ENCODE measurements around the gene HES3.

HES3 gene

GRCh38 chr1:6276811-6277555 is 33.0 kb downstream of the HES3 start:
- no peaks in the 10 kb centered on the region for H3K27me3 ChIP-seq (replicated peaks; ENCODE audit: control insufficient read depth, insufficient read depth, low read length)
- TF ChIP-seq, protein P1, sequence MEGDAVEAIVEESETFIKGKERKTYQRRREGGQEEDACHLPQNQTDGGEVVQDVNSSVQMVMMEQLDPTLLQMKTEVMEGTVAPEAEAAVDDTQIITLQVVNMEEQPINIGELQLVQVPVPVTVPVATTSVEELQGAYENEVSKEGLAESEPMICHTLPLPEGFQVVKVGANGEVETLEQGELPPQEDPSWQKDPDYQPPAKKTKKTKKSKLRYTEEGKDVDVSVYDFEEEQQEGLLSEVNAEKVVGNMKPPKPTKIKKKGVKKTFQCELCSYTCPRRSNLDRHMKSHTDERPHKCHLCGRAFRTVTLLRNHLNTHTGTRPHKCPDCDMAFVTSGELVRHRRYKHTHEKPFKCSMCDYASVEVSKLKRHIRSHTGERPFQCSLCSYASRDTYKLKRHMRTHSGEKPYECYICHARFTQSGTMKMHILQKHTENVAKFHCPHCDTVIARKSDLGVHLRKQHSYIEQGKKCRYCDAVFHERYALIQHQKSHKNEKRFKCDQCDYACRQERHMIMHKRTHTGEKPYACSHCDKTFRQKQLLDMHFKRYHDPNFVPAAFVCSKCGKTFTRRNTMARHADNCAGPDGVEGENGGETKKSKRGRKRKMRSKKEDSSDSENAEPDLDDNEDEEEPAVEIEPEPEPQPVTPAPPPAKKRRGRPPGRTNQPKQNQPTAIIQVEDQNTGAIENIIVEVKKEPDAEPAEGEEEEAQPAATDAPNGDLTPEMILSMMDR (IDR thresholded peaks at IDR 0.05; ENCODE audit: insufficient read depth, low read length, poor library complexity, severe bottlenecking): no peak
- DNase-seq (ENCODE audit: extremely low read depth, insufficient read length): no peak
- no peak overlapping the region for H3K4me3 ChIP-seq (replicated peaks; ENCODE audit: low read depth, low read length)
- peaks cover 6% of the 10 kb centered on the region for H3K36me3 ChIP-seq (ENCODE audit: control insufficient read depth, insufficient read depth, low read length)

DNA sequence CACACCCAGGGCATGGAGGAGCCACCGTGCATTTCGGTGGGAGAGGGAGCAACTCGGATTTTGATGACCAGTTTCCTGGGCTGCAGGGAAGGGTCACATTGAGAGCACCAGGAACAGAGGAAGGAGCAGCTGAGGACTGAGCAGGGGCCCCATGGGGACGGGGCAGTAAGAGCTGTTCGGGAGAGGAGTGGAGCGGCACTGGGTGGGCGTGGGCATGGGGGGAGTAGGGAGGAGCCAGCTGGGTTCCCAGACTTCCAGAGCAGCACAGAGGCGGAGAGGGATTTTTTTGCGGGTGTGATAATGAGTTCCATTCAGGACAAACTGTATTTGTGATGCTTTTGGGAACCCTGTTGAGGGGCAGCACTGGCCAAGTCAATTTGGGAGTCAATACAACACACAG is 34.3 kb downstream of the HES3 start:
- TF ChIP-seq, protein P1 (IDR thresholded peaks at IDR 0.05; ENCODE audit: insufficient read depth, low read length, poor library complexity, severe bottlenecking): no peak
- DNase-seq (ENCODE audit: extremely low read depth, insufficient read length): no peak
- no peak overlapping the region for H3K4me3 ChIP-seq (replicated peaks; ENCODE audit: low read depth, low read length)
- H3K27me3 ChIP-seq (replicated peaks; ENCODE audit: control insufficient read depth, insufficient read depth, low read length): no peaks in the 10 kb centered on the region
- peaks cover 6% of the 10 kb centered on the region for H3K36me3 ChIP-seq (ENCODE audit: control insufficient read depth, insufficient read depth, low read length)

GRCh38 chr1:6279066-6279465 is 35.1 kb downstream of the HES3 start:
- H3K4me3 ChIP-seq (replicated peaks; ENCODE audit: low read depth, low read length): no peak overlapping the region
- DNase-seq (ENCODE audit: extremely low read depth, insufficient read length): no peak
- peaks cover 6% of the 10 kb centered on the region for H3K36me3 ChIP-seq (ENCODE audit: control insufficient read depth, insufficient read depth, low read length)
- TF ChIP-seq, protein P1 (IDR thresholded peaks at IDR 0.05; ENCODE audit: insufficient read depth, low read length, poor library complexity, severe bottlenecking): no peak
- no peaks in the 10 kb centered on the region for H3K27me3 ChIP-seq (replicated peaks; ENCODE audit: control insufficient read depth, insufficient read depth, low read length)

DNA sequence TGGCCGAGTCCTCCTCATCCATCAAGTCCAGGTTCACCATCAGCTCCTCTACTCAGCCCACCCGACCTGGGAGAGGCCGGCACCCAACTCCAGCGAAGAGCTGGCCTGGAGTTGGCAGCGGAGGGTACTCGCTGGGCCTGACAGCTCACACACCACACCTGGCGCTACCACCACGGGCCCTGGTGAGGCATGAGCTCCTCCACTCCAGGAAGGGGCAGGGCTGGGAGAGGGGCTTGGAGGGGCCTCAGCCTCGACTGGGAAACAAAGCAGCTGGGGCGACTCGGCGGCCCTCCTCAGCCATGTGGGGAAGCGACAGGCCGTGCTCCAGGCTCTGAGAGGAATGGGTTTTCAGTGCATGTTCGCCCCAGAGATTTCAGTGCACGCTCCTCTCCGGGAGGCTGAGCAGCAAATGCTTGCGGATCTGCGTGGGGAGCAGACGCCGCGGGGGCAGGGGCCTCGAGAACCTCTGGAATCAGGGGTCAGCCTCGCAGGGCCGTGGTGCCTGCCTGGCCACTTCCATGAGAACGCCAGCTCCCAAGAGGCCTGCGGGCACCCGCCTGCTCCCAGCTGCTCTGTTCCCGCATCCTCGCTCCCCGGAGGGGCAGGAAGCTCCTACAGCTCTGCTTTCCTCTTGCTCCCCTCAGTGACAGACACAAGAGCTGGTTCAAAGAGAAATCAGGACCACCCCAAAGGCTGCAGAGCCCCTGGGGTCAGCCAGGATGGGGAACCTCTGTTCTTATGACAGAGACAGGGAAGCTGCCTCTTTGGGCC is 35.8 kb downstream of the HES3 start:
- H3K4me3 ChIP-seq (replicated peaks; ENCODE audit: low read depth, low read length): no peak overlapping the region
- H3K36me3 ChIP-seq (ENCODE audit: control insufficient read depth, insufficient read depth, low read length): peaks cover 6% of the 10 kb centered on the region
- H3K27me3 ChIP-seq (replicated peaks; ENCODE audit: control insufficient read depth, insufficient read depth, low read length): no peaks in the 10 kb centered on the region
- DNase-seq (ENCODE audit: extremely low read depth, insufficient read length): no peak
- TF ChIP-seq, protein P1 (IDR thresholded peaks at IDR 0.05; ENCODE audit: insufficient read depth, low read length, poor library complexity, severe bottlenecking): no peak

- H3K4me3 ChIP-seq (replicated peaks; ENCODE audit: low read depth, low read length): no peak overlapping the region
- TF ChIP-seq, protein P1 (IDR thresholded peaks at IDR 0.05; ENCODE audit: insufficient read depth, low read length, poor library complexity, severe bottlenecking): no peak
- no peak for DNase-seq (ENCODE audit: extremely low read depth, insufficient read length)
- H3K36me3 ChIP-seq (ENCODE audit: control insufficient read depth, insufficient read depth, low read length): peaks cover 6% of the 10 kb centered on the region
- H3K27me3 ChIP-seq (replicated peaks; ENCODE audit: control insufficient read depth, insufficient read depth, low read length): no peaks in the 10 kb centered on the region
These were observed 36.9 kb downstream of the HES3 start for GRCh38 chr1:6280761-6281451.

All from GM06990 (cell line).